Myocyte (in vitro differentiated cells): Measurements from ENCODE around the gene LEP. TPM values are rescaled to one million over a fixed set of nuclear protein-coding genes. Genes with fewer than 3 reads are reported as not detected.

Source experiments
- microRNA-seq: library from miRNA; unstranded; fragments of <30 nt; microRNA quantifications from one replicate; pipeline ENCODE4, GENCODE V29; 2016
- total RNA-seq: library from RNA; depleted of rRNA; stranded (reverse); fragments of >200 nt; gene quantifications from 2 replicates; pipeline ENCODE4 v1.2.3, GENCODE V29; 2014

LEP gene
- total RNA-seq, 1 donor from 2014 or later, result not detected

Small RNAs within 50 kb of the gene (microRNA-seq; reads per million reads assigned to microRNA genes)
- gene MIR129-1, result not detected

Other genes with a start within 250 kb of the LEP start
- 1.3 and 1.7 TPM in 2 replicates for gene LRRC4, start 209.8 kb upstream of the LEP start, total RNA-seq
- 24.5 and 25.4 TPM in 2 replicates for gene RBM28, start 102.6 kb downstream of the LEP start, total RNA-seq
- gene PRRT4, start 120.4 kb downstream of the LEP start, total RNA-seq, result 4.2 and 7.3 TPM in 2 replicates
- 34.3 and 35.4 TPM in 2 replicates for gene IMPDH1, start 168.7 kb downstream of the LEP start, total RNA-seq
- gene HILPDA, start 214.6 kb downstream of the LEP start, total RNA-seq, result 7.3 and 10.0 TPM in 2 replicates
- gene METTL2B, start 235.5 kb downstream of the LEP start, total RNA-seq, result 54.5 and 63.3 TPM in 2 replicates